GOT3 (cell line): ENCODE data around the gene ZNF236.
"Not testable (repeated sequence)": the region's sequence is repeated elsewhere in the genome, so short reads cannot be mapped to it uniquely, and the experiment has no call there.

Experiments used
- DNase-seq: peaks from one replicate; lab custom pipeline; 2025; ENCODE audit warnings: mixed read lengths; lab: John Stamatoyannopoulos, UW

The ZNF236 gene

DNA sequence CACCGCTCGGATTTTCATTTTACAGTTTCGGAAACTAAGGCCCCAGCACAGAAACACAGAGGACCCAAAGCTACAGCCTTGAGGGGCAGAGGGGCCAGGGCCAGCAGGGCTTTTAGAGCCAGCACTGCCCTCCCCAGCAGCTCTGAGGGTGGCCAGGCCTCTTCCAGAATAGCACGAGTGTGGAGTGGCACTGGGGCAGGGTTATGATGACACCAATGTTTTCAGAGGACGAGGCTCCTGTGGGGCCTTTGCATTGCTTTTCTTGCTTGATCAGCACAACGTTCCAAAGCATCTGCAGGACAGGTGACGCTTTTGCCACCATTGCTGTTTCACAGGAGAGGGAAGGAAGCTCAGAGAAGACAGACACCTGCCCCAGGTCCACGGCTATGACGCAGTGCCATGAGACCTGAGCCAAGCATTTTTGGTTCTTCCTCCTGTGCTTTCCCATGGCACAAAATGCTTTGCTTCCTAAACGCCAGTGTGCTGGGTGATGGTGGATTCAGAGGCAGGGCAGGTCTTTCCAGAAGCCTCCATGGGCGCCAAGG, 183.4 kb downstream of the ZNF236 start:
- no peak for DNase-seq

DNA sequence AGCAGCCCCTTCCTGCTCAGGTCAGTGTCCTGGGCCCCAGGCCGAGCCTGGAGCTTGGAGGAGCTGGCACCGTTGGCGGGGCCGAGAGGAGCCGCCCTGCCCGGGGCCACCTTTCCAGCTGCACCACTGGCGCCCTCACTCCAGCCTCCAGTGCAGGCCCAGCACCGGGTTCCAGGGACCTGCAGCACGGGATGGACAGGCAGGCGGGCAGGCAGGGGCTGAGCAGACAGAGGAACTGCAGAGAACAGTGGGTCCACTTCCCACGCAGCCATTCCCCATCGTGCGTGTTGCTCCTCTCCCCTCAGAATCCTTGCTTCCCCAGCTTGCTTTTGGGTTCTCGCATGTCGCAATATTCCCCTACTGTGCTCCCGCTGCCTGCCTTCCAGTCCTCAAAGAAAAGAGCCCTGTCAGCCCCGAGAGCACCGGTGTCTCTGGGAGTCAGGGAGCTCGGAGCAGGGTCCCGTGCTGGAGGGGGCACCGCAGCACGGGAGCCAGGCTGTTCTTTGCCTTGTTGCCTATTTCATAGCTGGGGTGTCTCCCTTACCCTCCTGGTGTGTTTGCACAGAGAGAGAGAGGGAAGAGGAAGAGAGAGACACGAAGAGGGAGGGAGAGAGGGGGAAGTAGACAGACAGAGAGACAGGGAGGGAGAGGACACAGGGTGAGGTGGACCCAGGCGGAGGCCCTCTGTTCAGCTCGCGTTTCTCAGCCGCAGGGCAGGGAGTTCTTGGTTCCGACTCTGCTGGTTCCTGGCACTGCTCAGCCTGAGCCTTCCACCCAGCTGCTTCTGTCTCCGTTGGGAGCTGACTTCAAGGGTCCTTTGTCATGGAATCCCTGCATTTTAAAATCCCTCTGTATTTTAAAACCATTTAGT, 184.2 kb downstream of the ZNF236 start:
- DNase-seq, result no peak

DNA sequence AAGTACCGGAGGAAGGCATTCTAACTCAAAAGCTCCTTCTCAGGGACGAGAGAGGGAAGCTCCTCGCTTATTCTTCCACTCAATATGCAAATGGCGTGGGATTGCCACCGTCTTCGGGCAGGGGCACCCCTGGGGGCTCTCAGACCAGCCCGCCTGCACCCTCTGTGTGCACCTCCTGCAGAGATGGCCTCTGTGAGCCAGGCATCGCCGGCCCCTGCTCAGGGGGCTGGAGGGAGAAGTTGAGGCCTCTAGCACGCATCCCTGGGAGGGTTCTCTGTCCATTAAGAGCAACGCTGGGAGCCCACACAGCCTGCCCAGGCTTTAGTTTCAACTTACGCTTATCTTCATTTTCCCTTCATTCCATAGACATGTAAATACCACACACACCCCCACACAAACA, 184.9 kb downstream of the ZNF236 start:
- no peak for DNase-seq

DNA sequence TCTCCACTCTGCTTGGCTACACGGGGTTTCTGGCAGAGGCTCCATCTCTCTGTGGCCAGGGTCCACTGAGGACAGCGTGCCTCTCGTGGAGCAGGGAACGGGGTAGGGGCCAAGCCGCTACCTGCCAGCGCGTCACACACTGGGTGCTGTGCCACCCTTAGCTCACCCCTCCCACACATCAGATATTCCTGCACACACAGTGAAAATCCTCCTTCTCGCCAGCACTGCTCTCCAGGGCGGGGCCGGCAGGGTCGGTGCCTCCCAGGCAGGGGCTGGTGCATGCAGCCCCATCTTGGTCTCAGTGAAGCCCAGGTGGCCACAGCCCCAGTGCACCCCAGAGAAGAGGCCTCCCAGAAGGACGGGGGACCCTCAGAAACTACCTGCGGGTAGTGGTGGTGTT, 185.6 kb downstream of the ZNF236 start:
- DNase-seq, result no peak

DNA sequence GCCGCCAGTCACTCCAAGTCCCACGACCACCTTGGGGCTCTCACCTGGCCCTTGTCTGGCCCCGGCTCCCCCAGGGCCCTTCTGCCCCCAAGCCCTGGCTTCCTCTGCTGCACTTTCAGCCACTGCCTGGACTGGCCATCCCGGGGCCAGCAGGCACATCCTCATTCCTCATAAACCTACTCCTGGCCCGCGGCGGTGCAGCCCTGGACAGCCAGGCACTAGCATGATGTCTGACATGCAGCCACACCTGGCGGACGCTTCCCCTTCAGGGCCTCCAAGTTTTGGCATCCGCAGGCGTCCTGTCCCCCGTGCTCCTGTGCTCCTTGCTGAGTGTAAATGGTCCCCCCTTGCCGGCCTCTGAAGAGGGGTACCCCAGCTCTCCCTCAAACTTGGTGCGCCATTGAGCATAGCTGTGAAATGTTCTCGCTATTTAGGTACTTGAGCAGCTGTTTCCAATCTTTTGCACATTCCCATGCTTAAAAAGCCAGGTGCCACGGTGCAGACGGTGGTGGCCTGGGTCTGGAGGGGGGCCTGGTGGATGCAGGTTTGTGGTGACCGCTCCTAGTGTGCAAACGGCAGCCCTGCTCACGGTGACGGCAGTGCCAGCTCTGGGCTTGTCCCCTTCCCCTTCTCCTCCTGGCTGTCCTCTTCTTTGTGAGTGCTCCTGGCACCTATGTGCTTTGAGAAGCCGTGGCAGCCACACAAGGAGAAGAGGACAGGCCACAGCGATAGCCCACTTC, 186.4 kb downstream of the ZNF236 start:
- DNase-seq, result no peak

DNA sequence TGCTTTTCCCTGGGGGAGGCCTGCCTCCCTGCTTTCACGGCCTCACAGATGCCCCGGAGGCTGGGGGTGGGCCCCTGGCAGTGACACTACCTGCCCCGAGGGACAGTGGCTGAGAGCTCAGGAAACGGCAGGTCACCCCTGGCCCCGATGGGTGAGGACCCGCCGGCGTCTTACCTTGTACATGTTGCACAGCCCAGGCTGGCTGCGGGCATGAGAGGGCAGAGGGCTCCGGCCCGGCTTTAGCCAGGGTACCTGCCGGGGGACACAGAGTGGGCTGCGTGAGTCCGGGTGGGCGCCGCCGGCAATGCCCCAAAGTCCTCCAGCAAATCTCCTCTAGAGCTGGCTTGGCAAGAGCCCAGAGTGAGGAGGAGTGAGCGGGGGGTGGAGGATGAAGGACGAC, 187.3 kb downstream of the ZNF236 start:
- no peak for DNase-seq

DNA sequence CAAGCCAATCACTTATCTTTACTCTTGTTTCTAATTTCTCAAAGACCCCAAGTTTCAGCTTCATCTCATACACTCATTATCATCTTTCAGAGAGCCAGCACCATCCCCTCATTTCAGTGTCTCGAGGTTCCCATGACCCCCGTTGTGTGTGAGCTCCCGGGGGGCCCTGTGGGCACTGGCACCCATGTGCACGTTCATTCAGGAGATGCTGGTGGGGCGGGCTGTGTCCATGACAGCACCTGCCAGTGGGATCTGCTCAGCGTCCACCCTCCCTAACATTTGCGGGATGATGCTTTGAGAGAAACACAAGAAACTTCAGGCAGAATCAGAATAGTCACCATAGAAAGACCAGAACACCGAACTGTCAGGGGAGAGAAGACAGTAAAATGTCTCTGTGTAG, 189.8 kb downstream of the ZNF236 start:
- no peak for DNase-seq

DNA sequence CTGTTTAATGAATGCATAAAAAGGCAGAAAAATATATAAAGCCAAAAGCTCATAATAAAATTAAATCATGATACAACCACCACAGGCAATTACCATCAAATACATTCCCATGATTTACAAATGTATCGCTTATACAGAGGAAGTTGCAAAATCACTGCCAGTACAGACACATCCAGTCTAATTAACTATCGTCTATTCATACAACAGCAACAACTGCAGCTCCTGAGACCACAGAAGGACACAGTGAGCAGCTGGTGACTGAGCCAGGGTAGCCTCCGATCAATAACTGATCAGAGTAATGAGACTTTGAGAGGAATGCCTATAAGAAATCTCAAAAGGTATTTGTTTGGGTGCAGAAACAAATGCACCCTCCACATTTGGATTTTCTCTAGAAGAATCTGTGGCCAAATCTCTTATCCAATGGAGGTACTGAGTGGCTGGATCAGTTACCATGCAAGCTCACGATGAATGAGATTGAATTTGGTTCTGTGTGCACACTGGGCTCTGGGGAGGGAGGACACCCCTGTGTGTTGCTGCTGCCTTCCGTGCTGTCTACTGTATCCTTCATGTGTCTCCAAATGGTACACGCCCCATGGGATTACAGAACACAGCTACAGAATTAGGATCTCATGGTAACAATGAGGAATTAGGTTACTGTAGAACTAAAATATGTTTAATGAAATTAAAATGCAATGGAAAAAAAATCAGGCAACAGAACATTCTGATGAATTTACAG, 190.6 kb downstream of the ZNF236 start:
- DNase-seq, result no peak

DNA sequence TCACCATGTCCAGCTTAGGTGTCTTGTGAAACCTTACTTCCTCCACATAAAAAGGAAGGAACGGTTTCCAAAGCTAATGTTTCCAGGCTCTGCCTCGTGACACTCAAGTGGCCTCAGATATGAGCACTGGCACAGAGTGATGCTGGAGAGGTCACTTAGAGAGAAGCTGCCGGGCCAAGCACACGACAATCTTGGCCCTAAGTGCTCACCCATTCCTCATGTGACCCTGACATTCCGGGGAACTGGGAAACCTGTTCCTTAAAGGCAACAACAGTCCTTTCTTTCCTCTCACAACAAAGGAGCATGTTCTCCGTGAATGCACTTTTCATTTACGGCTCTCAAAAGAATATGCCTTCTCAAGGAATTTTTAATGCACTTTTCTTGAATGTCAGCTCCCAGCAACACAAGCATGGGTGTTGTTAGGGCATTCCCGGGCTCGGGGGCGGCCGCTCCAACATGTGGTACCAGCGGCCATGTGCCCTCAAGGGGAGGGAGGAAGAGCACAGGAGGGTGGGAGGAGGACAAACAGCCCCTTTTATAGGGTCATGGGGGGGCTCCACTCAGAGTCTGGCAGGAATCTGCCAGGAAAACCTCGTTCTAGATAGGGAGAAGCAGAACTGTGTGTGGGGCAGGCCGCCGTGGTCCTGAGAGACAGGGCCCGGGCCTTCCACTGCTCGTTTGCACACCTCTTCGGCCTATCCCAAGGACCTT, 191.6 kb downstream of the ZNF236 start:
- DNase-seq, result no peak

DNA sequence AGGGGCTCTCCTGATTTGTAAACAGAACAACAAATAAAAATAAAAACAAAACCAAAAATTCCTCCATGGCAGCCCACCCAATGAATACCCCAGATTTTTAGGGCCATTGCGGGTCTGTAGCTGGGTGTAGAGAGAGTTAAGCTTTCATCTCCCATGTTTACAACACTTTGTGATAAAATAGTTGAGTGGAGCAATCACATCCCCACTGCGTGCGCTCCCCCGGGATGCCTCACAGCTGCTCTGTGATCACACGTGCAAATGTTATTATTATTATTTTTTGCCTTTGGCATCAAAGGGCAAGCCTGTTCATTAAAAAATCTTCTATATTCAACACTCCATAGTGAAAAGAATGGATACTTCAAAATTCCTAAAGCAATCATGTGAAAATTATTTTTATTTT, 192.2 kb downstream of the ZNF236 start:
- DNase-seq, result no peak

DNA sequence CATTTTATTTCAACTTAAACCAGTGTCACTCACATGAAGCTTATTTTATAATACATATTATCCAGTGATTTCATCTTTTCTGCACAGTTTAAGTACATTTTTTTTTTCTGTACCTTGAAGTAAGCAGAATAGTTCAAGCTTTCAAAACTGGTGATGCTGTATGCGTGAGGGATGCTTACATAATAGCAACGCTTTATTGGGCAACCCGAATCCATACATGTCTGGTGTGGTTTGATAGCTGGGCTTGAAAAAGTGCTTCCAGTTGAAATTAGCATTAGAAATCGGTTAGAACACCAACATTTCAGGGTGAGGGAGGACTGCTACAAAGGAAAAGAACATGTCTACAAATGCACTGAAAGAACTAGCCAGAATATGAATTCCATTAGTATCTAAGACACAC, 192.8 kb downstream of the ZNF236 start:
- no peak for DNase-seq

DNA sequence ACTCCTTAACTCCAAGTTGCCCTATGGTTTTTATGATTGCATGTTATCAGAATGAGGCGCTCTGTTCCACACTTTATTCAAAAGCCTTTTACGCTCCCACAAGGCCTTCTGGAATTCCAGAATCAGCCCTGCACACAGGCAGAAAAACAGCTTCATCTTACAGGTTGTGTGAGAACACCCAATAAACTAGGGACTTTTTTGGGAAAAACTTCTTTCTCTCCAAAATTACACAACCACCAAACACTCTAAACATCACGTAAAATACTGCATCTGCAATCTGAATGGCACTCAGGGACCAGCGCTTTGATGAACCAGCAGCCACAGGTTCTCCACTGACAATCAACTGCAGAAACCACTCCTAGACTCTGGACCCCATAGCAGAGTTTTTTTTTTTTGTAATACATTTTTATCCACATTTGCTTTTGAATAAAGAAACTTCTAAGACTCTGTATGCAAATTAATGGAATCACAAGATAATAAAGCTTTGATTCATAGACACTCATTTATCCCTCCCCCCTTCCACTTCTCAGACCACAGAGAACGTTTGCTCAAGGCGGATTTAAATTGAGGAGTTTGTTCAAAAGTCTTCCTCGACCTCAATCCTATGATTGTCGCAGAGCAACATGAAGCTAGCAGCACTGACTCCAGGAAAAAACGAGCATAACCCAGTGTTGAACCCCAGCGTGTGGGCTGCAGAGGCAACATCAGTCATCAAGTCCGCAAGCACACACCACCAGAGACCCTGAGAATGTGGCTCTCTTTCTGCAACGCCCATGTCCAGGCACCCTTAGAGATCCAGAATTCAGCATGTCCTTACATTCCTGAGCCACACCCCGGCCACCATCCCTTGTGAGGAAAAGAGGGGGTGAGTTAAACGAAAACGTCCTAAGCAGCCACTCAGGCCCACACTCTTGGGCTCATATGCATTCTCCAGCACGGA, 193.7 kb downstream of the ZNF236 start:
- no peak for DNase-seq

DNA sequence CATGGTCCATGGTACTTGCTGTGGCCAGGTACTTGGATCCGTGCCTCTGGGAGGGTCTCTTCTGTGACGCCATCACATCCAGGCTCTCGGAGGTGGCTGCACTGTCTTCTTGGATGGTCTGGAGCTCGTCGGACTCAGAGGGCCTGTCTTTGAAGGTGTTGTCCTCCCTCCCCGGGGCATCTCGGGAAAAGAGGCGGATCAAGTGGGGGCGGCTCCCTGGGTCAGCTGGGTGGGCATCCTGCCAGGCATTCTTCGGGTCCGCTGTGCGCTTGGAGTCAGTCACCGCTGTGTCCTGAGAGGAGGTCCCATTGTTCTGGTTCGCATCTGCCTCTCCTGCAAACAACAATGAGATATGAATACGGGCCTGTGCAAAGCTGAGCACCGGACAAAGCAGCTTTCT, 194.6 kb downstream of the ZNF236 start:
- DNase-seq, result no peak

DNA sequence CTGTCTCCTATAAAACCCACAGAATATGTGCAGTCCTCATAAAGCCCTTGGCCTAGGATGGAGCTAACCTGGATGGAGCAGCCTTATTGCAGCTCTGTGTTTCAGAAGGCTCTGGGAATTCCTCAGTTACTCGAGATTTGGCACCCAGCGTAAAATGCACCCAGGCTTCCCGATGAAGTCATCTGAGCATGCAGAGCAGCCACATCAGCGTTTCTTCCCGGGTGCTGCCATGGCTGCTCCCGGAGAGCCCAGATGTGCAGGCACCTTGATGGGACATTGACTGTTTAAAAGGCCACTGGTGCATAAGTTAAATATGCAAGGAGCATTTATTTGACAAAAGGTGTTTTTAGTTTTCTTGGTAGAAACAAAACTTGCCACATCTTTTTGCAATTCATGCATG, 195.0 kb downstream of the ZNF236 start:
- DNase-seq, result no peak

DNA sequence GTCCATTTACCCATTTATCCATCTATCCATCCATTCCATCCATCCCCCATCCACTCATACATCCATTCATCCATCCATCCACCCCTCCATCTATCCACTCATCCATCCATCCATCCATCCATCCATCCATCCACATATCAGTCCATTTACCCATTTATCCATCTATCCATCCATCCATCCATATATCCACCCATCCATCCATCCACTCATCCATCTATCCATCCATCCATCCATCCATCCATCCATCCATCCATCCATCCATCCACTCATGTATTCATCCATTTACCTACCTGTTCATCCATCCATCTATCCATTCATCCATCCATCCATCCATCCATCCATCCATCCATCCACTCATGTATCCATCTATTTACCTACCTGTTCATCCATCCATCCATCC, 196.3 kb downstream of the ZNF236 start:
- DNase-seq, result not testable (repeated sequence)

DNA sequence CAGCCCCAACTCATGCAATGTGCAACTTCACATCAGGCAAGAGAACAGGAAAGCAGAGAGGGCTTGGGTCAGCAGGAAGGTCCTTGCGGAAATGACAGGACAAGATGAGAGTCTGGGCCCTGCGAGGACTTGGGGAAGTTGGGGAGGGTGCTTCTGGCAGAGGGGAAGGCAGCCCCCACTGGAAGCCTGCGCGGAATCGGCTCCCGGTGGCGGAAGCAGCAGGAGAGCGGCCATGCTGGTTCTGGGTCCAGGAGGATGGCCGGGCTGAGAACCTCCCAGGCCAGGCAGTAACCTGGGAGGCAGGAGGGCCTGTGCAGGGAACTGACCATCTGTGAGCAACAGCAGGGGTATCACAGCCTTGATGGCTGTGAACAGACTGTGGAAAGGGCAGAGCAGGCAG, 197.3 kb downstream of the ZNF236 start:
- no peak for DNase-seq
